DOHH2 (cell line): Measurements from ENCODE around the gene MGAT3.

Experiments used
- CTCF ChIP-seq: fragments of 200-600 bp; sonication (generic); IDR thresholded peaks from one replicate; pipeline ENCODE4 v1.5.1; 2014; ENCODE audit warnings: antibody characterized with exemption, mild to moderate bottlenecking, low read depth, low read length; ENCODE audit not compliant: poor library complexity, severe bottlenecking
- EZH2phosphoT487 ChIP-seq: fragments of 200-600 bp; sonication (generic); IDR thresholded peaks from 2 replicates; pipeline ENCODE4 v1.6.1; 2017; ENCODE audit warnings: borderline replicate concordance, mild to moderate bottlenecking, antibody characterized with exemption, low read length, moderate library complexity, mixed read lengths

- TF ChIP-seq CTCF = no peak
- TF ChIP-seq EZH2phosphoT487 = no peak
These were observed 2.9 kb upstream of the MGAT3 start for GRCh38 chr22:39453765-39454378.
